Vagina (tissue), 2 donors: Measurements from ENCODE around the gene TMEM144. TPM values are rescaled to one million over a fixed set of nuclear protein-coding genes. Genes with fewer than 3 reads are reported as not detected.

Experiments
- DNase-seq, 2 donors: peaks; one replicate each; pipeline ENCODE4 v3.0.0-alpha.2; 2017; ENCODE audit errors: extremely low spot score in 2 of 2
- H3K27ac ChIP-seq: fragments of 200-600 bp; sonication (generic); one replicate; pipeline ENCODE4 v1.5.1; 2019
- H3K27me3 ChIP-seq: fragments of 200-600 bp; sonication (generic); one replicate; pipeline ENCODE4 v1.5.1; 2019
- H3K36me3 ChIP-seq, 2 donors: fragments of 200-600 bp; sonication (generic); one replicate each; pipeline ENCODE4 v1.5.1; 2017 to 2019
- H3K4me1 ChIP-seq: fragments of 200-600 bp; sonication (generic); one replicate; pipeline ENCODE4 v1.5.1; 2019
- H3K4me3 ChIP-seq, 2 donors: fragments of 200-600 bp; sonication (generic); 1 replicate in 1 of 2; 2 replicates in 1 of 2; pipeline ENCODE4 v1.5.1; 2016 to 2019
- H3K9me3 ChIP-seq: fragments of 200-600 bp; sonication (generic); one replicate; pipeline ENCODE4 v1.5.1; 2019
- CTCF ChIP-seq, 3 experiments: fragments of 450-650 bp in 2 of 3; fragments of 200-600 bp in 1 of 3; sonication (generic) in 1 of 3; IDR thresholded peaks; one replicate each; pipeline ENCODE4 v1.5.1; 2017 to 2019; ENCODE audit warnings: antibody characterized with exemption in 3 of 3, mild to moderate bottlenecking in 2 of 3, moderate library complexity in 2 of 3
- POLR2A ChIP-seq, 2 donors: fragments of 450-650 bp; IDR thresholded peaks; one replicate each; pipeline ENCODE4 v1.6.1; 2017; ENCODE audit warnings: antibody characterized with exemption in 2 of 2, mild to moderate bottlenecking in 2 of 2, moderate library complexity in 2 of 2
- POLR2AphosphoS5 ChIP-seq, 2 donors: sonication (generic); formaldehyde crosslinking; IDR thresholded peaks; one replicate each; pipeline ENCODE4 v1.9.0; 2017; ENCODE audit warnings: antibody characterized with exemption in 2 of 2, mild to moderate bottlenecking in 2 of 2, low read depth in 1 of 2; ENCODE audit not compliant: insufficient read depth in 1 of 2
- intact Hi-C: fragments of 100-400 bp; cut with DNase I; formaldehyde crosslinking; loops from one replicate; pipeline ENCODE4 v1.15.1; 2023
- total RNA-seq: library from RNA; depleted of rRNA; stranded (reverse); fragments of >200 nt; gene quantifications from one replicate; pipeline ENCODE4 v1.2.3, GENCODE V29; 2016

TMEM144 gene
- total RNA-seq, 1 donor from 2014 or later, result 5.6 TPM

- DNase-seq, result no peak
- intact Hi-C loops, result no loop called here
- TF ChIP-seq POLR2A (IDR thresholded peaks at IDR 0.05), result no peak
- TF ChIP-seq POLR2AphosphoS5 (IDR thresholded peaks at IDR 0.05; ENCODE audit: insufficient read depth in 1 of 2, low read depth in 1 of 2), result no peak
- no peak for TF ChIP-seq CTCF (IDR thresholded peaks at IDR 0.05)
- Histone ChIP-seq H3K4me1 (peaks cover 12% of the 10 kb centered on the region), H3K36me3 (no peaks in the 10 kb centered on the region), H3K4me3 (no peak overlapping the region), H3K9me3 (no peaks in the 10 kb centered on the region), H3K27me3 (no peaks in the 10 kb centered on the region), H3K27ac (no peak overlapping the region)
Measured at GRCh38 chr4:158302076-158302866, 92.0 kb downstream of the TMEM144 start.

- H3K4me1 ChIP-seq, result peaks cover 12% of the 10 kb centered on the region
- DNase-seq, result no peak
- H3K4me3 ChIP-seq, result no peak overlapping the region
- H3K27me3 ChIP-seq, result no peaks in the 10 kb centered on the region
- H3K36me3 ChIP-seq, result no peaks in the 10 kb centered on the region
- no peaks in the 10 kb centered on the region for H3K9me3 ChIP-seq
- no peak for TF ChIP-seq POLR2A (IDR thresholded peaks at IDR 0.05)
- TF ChIP-seq CTCF (IDR thresholded peaks at IDR 0.05), result no peak
- no peak for TF ChIP-seq POLR2AphosphoS5 (IDR thresholded peaks at IDR 0.05; ENCODE audit: insufficient read depth in 1 of 2, low read depth in 1 of 2)
- H3K27ac ChIP-seq, result no peak overlapping the region
- intact Hi-C loops, result no loop called here
Measured at GRCh38 chr4:158304694-158305093, 94.4 kb downstream of the TMEM144 start.

Other genes with a start within 250 kb of the TMEM144 start
- 24.3 TPM for gene GASK1B, start 37.5 kb upstream of the TMEM144 start, total RNA-seq